K562 (cell line): ENCODE results near the gene CEP120. TPM values are rescaled to one million over a fixed set of nuclear protein-coding genes. Genes with fewer than 3 reads are reported as not detected.

Experiments used
- ATAC-seq: fragments of 200-7000 bp; cut with Tn5 transposase; 3 replicates; pipeline ENCODE4 v1.9.1; 2020; ENCODE audit warnings: moderate library complexity
- BruUV-seq: library from RNA; stranded (reverse); fragments of 400-500 nt; replicated peaks from 2 replicates; lab custom pipeline; 2021; lab: Mats Ljungman, UMichigan
- CTCF ChIA-PET: fragments of 300-600 bp; formaldehyde crosslinking; extraction: SDS; loops from one replicate; lab custom pipeline; 2021; ENCODE audit warnings: low intra/inter-chr PET ratio; lab: Yijun Ruan, JAX
- POLR2A ChIA-PET: fragments of 300-600, 350-650 bp; sonication (Branson Sonifier 250); formaldehyde crosslinking; extraction: SDS; loops from one replicate; lab custom pipeline; 2021; ENCODE audit warnings: antibody characterized with exemption, inconsistent platforms; lab: Yijun Ruan, JAX
- DNase-seq, 4 experiments: peaks; one replicate each; pipeline versions ENCODE4 v3.0.0 to v3.0.0-alpha.2; 2011 to 2018; ENCODE audit warnings: low spot score in 3 of 4, mixed read lengths in 3 of 4; ENCODE audit errors: extremely low read depth in 1 of 4
- FAIRE-seq: peaks from 2 replicates; lab custom pipeline; 2011; peaks lifted over from hg19 to GRCh38; lab: Jason Lieb, UNC
- H2AFZ ChIP-seq: 2 replicates; pipeline ENCODE4 v1.6.0; 2011; ENCODE audit warnings: low read depth, low read length, control low read depth, inconsistent platforms
- H3K27ac ChIP-seq: fragments of 200-600 bp; 3 replicates; pipeline ENCODE4 v1.8.0; 2011; ENCODE audit warnings: low read depth, mild to moderate bottlenecking, control low read depth, inconsistent platforms, low read length, moderate library complexity, mixed read lengths; ENCODE audit errors: extremely low read depth
- H3K27me3 ChIP-seq, 2 experiments: fragments of 300-600 bp in 1 of 2; 2 replicates in 1 of 2; 3 replicates in 1 of 2; pipeline versions ENCODE4 v1.6.0 to v1.8.0; 2011; ENCODE audit warnings: inconsistent platforms in 2 of 2, low read length in 2 of 2, mild to moderate bottlenecking in 1 of 2, mixed read lengths in 1 of 2, moderate library complexity in 1 of 2; ENCODE audit not compliant: control insufficient read depth in 2 of 2, insufficient read depth in 2 of 2
- H3K36me3 ChIP-seq: fragments of 300-600 bp; 3 replicates; pipeline ENCODE4 v1.8.0; 2011; ENCODE audit warnings: mild to moderate bottlenecking, low read length, inconsistent platforms; ENCODE audit not compliant: control insufficient read depth, insufficient read depth
- H3K4me1 ChIP-seq, 2 experiments: fragments of 200-600 bp in 1 of 2; replicated peaks in 1 of 2; 2 replicates in 1 of 2; 3 replicates in 1 of 2; pipeline versions ENCODE4 v1.5.1 to v1.8.0; 2011; ENCODE audit warnings: inconsistent platforms in 2 of 2, low read length in 2 of 2, mild to moderate bottlenecking in 1 of 2, mixed read lengths in 1 of 2, moderate library complexity in 1 of 2; ENCODE audit not compliant: control insufficient read depth in 2 of 2, insufficient read depth in 2 of 2
- H3K4me2 ChIP-seq: 2 replicates; pipeline ENCODE4 v1.6.1; 2011; ENCODE audit warnings: low read length, control low read depth, inconsistent platforms, mixed read lengths; ENCODE audit not compliant: insufficient read depth
- H3K4me3 ChIP-seq: fragments of 200-600 bp; sonication (generic), shearing (Covaris generic); 2 replicates; pipeline ENCODE4 v1.5.1; 2016; ENCODE audit warnings: control low read depth, inconsistent platforms
- H3K79me2 ChIP-seq: fragments of 200-600 bp; 3 replicates; pipeline ENCODE4 v1.8.0; 2011; ENCODE audit warnings: low read length, inconsistent platforms; ENCODE audit not compliant: control insufficient read depth, insufficient read depth
- H3K9ac ChIP-seq, 2 experiments: 2 replicates each; pipeline versions ENCODE4 v1.6.0 to v1.6.1; 2011; ENCODE audit warnings: low read depth in 2 of 2, low read length in 2 of 2, control low read depth in 1 of 2, inconsistent platforms in 1 of 2, mild to moderate bottlenecking in 1 of 2, mixed read lengths in 1 of 2; ENCODE audit not compliant: insufficient read depth in 1 of 2
- H3K9me1 ChIP-seq: one replicate; pipeline ENCODE4 v1.6.0; 2011; ENCODE audit warnings: inconsistent platforms, mild to moderate bottlenecking, low read length, moderate library complexity; ENCODE audit not compliant: control insufficient read depth, insufficient read depth
- H3K9me3 ChIP-seq: replicated peaks from 2 replicates; pipeline ENCODE4 v1.5.1; 2011; ENCODE audit warnings: low read depth, low read length, inconsistent platforms; ENCODE audit not compliant: control insufficient read depth, insufficient read depth
- H4K20me1 ChIP-seq: replicated peaks from 2 replicates; pipeline ENCODE4 v1.6.1; 2011; ENCODE audit warnings: low read length, inconsistent platforms, mixed read lengths; ENCODE audit not compliant: control insufficient read depth, insufficient read depth
- CHCHD3 ChIP-seq: fragments of 250-450 bp; sonication (Bioruptor Pico); IDR thresholded peaks from 2 replicates; pipeline ENCODE4 v2.1.2; 2022; ENCODE audit warnings: mild to moderate bottlenecking
- ELK3 ChIP-seq: fragments of 450-650 bp; formaldehyde crosslinking; IDR thresholded peaks from 2 replicates; pipeline ENCODE4 v1.4.0; 2020; ENCODE audit warnings: mild to moderate bottlenecking
- EZH2 ChIP-seq: IDR thresholded peaks from 2 replicates; pipeline ENCODE4 v1.6.1; 2012; ENCODE audit warnings: low read depth, mild to moderate bottlenecking, inconsistent platforms, low read length, borderline replicate concordance
- KAT2B ChIP-seq: IDR thresholded peaks from one replicate; pipeline ENCODE4 v1.6.1; 2012; ENCODE audit warnings: low read depth, mild to moderate bottlenecking, control low read depth, inconsistent platforms, low read length, moderate library complexity
- MCM5 ChIP-seq: fragments of 450-650 bp; IDR thresholded peaks from 2 replicates; pipeline ENCODE4 v1.6.1; 2016; ENCODE audit warnings: low read depth
- MTA3 ChIP-seq: fragments of 450-650 bp; formaldehyde crosslinking; IDR thresholded peaks from 2 replicates; pipeline ENCODE4 v1.6.1; 2017; ENCODE audit warnings: mild to moderate bottlenecking, borderline replicate concordance
- REST ChIP-seq, 2 experiments: fragments of 450-650 bp; formaldehyde crosslinking in 1 of 2; IDR thresholded peaks; 2 replicates each; pipeline versions ENCODE4 v1.4.0 to v1.6.1; 2014 to 2020; ENCODE audit warnings: mild to moderate bottlenecking in 2 of 2, borderline replicate concordance in 1 of 2, low read depth in 1 of 2
- SOX6 ChIP-seq: fragments of 450-650 bp; IDR thresholded peaks from 2 replicates; pipeline ENCODE4 v1.6.1; 2014; ENCODE audit warnings: mild to moderate bottlenecking
- ZBTB5 ChIP-seq: fragments of 450-650 bp; IDR thresholded peaks from 2 replicates; pipeline ENCODE4 v1.6.1; 2017; ENCODE audit warnings: antibody characterized with exemption
- ZC3H11A ChIP-seq: IDR thresholded peaks from 2 replicates; pipeline ENCODE4 v1.6.1; 2012; ENCODE audit warnings: low read depth, low read length, improper control_type of control experiment
- ZNF23 ChIP-seq: fragments of 250-450 bp; sonication (Bioruptor Pico); IDR thresholded peaks from 2 replicates; pipeline ENCODE4 v1.4.0; 2020; ENCODE audit warnings: mild to moderate bottlenecking
- ZNF354B ChIP-seq: fragments of 250-450 bp; sonication (Bioruptor Pico); IDR thresholded peaks from 2 replicates; pipeline ENCODE4 v1.4.0; 2020
- ZNF57 ChIP-seq: fragments of 450-650 bp; formaldehyde crosslinking; IDR thresholded peaks from 2 replicates; pipeline ENCODE4 v1.4.0; 2020; ENCODE audit warnings: mild to moderate bottlenecking, moderate library complexity
- WGBS: fragments of 100-300 bp; shearing (Covaris generic); methylation state at CpG from one replicate; pipeline ENCODE4 v1.1.6; 2016; ENCODE audit warnings: low coverage, mixed read lengths; ENCODE audit not compliant: insufficient coverage; ENCODE audit errors: missing lambda C conversion rate; 5-methylcytosine and 5-hydroxymethylcytosine counted together
- in situ Hi-C: fragments of 300-500 bp; cut with MboI; formaldehyde crosslinking; loops from 4 replicates; pipeline ENCODE4 v1.15.0; 2018; ENCODE audit warnings: inconsistent platforms, mixed read lengths
- intact Hi-C: fragments of 100-400 bp; cut with micrococcal nuclease; formaldehyde crosslinking; loops from 2 replicates; pipeline ENCODE4 v1.14.2; 2022
- polyA plus RNA-seq, 8 experiments: library from polyadenylated mRNA; depleted of rRNA in 4 of 8; stranded (reverse) in 5 of 8; unstranded in 3 of 8; fragments of >200 nt; fragmentation: Nextera tagmentation in 2 of 8; fragmentation: Illumina TruSeq in 1 of 8; extraction: Ambion mirVana in 2 of 8; extraction: Trizol in 1 of 8; gene quantifications; 2 replicates each; pipeline versions ENCODE4 v1.2.1 to v1.2.3, GENCODE V29; 2011 to 2014; ENCODE audit warnings: inconsistent platforms in 1 of 8, missing spikeins in 1 of 8
- total RNA-seq, 7 experiments: library from RNA; depleted of rRNA in 6 of 7; stranded (reverse); fragments of >200 nt in 6 of 7; fragmentation: Illumina TruSeq in 2 of 7; extraction: Trizol in 2 of 7; gene quantifications; 2 replicates each; pipeline versions ENCODE4 v1.2.1 to v1.2.3, GENCODE V29; 2011 to 2021; ENCODE audit warnings: low replicate concordance in 1 of 7

Gene CEP120
- total and polyA plus RNA-seq, 9 of the 15 experiments (the other 6 are each of a cell fraction or from before 2014, with no cell fraction given): 3.3 to 24.9 (median 14.4) TPM

- no peak overlapping the region for H3K9ac ChIP-seq
- H3K27me3 ChIP-seq: no peaks in the 10 kb centered on the region
- H3K4me3 ChIP-seq: no peak overlapping the region
- DNase-seq (no peak), FAIRE-seq (no peak), ATAC-seq (no peak)
- in situ Hi-C loops: no loop called here
- H4K20me1 ChIP-seq: no peaks in the 10 kb centered on the region
- no peak overlapping the region for H2AFZ ChIP-seq
- intact Hi-C loops: no loop called here
- peaks cover 3 to 21% of the 10 kb centered on the region in 2 experiments; a peak in 2 of 5 replicates for H3K4me1 ChIP-seq
- H3K4me2 ChIP-seq: no peak overlapping the region
- H3K27ac ChIP-seq: no peak overlapping the region
- H3K79me2 ChIP-seq: no peaks in the 10 kb centered on the region
- no peaks in the 10 kb centered on the region for H3K9me3 ChIP-seq
- ChIA-PET POLR2A (no interaction called here), CTCF (no interaction called here)
- no peaks in the 10 kb centered on the region for H3K9me1 ChIP-seq
- 46% methylated on average over 1 of the region's 1 CpG for WGBS
- no TSS peak for BruUV-seq
- no peaks in the 10 kb centered on the region for H3K36me3 ChIP-seq
- TF ChIP-seq ZNF57 (no peak), ZNF354B (no peak), SOX6 (no peak), ZBTB5 (no peak), ELK3 (no peak), MCM5 (no peak), ZNF23 (CRISPR knock-in tag) (no peak), MTA3 (no peak), REST (IDR thresholded peaks at IDR 0.05; ENCODE audit: borderline replicate concordance) (no peak), REST (CRISPR knock-in tag; IDR thresholded peaks at IDR 0.05; ENCODE audit: low read depth) (no peak), ZC3H11A (no peak), KAT2B (no peak), EZH2 (no peak), CHCHD3 (no peak)
Measured at GRCh38 chr5:123456242-123456641, 33.0 kb upstream of the CEP120 start.
